ENCODE results near the gene DCP1B.
A peak's percentile ranks its signal among the peaks of the same experiment; 100 is the strongest.

The DCP1B gene

DNA sequence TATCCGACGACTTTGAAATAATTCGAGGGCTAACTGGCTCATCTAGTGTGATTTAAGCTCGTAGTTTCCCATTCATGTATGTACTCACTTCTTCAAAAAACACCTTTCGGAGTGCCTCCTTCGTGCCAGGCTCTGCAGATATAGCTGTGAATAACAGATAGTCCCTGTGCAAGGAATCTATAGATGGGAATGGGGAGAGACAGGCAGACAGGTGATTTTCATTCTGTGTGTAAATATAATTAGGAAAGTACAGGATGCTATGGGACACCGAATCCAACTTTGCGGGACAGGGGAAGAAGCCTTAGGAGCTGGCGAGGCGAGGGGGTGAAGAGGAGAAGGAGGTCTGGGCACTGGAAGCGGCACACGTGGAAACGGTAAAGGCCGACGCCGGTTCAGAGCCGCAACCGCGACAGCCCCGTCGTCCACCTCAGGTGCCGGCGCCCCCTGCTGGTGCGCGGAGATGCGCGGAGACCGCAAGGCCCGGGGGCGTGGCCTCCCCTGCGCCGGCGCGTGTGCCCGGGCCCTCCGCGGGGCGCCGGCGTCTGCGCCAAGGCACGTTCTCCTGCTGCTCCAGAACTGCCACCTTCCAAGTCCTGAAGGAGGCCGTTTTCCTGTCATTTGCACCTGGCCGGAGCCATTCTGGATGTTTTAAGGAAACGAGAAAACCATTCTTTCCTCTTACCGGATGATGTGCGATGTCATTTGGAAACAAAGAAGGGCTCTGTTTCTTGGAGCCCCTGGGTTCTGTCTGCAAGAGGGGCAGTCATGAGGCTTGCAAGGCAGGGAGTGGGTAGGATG lies 30.6 kb upstream of the DCP1B start:
- TF ChIP-seq, protein P1, sequence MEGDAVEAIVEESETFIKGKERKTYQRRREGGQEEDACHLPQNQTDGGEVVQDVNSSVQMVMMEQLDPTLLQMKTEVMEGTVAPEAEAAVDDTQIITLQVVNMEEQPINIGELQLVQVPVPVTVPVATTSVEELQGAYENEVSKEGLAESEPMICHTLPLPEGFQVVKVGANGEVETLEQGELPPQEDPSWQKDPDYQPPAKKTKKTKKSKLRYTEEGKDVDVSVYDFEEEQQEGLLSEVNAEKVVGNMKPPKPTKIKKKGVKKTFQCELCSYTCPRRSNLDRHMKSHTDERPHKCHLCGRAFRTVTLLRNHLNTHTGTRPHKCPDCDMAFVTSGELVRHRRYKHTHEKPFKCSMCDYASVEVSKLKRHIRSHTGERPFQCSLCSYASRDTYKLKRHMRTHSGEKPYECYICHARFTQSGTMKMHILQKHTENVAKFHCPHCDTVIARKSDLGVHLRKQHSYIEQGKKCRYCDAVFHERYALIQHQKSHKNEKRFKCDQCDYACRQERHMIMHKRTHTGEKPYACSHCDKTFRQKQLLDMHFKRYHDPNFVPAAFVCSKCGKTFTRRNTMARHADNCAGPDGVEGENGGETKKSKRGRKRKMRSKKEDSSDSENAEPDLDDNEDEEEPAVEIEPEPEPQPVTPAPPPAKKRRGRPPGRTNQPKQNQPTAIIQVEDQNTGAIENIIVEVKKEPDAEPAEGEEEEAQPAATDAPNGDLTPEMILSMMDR (conservative IDR thresholded peaks at IDR 0.05; ENCODE audit: low read depth, low read length) = peak; percentile 74
- H3K27ac ChIP-seq = no peak overlapping the region
- no peak overlapping the region for H3K9ac ChIP-seq
- H3K27me3 ChIP-seq (ENCODE audit: insufficient read depth, low read depth) = no peaks in the 10 kb centered on the region
- H3K79me2 ChIP-seq (ENCODE audit: insufficient read depth, low read depth) = no peaks in the 10 kb centered on the region
- H3K4me3 ChIP-seq (IDR thresholded peaks at IDR 0.05; ENCODE audit: insufficient read depth, low read depth, low read length) = no peak overlapping the region
- H4K20me1 ChIP-seq (ENCODE audit: insufficient read depth) = no peaks in the 10 kb centered on the region
- peak overlapping the region; percentile 99 for H3K4me2 ChIP-seq
- H3K36me3 ChIP-seq (ENCODE audit: insufficient read depth) = no peaks in the 10 kb centered on the region
- peaks cover 9% of the 10 kb centered on the region for H3K4me1 ChIP-seq (ENCODE audit: low read depth, poor library complexity, severe bottlenecking)
- H2AFZ ChIP-seq (ENCODE audit: low read depth) = peak overlapping the region; percentile 89

DNA sequence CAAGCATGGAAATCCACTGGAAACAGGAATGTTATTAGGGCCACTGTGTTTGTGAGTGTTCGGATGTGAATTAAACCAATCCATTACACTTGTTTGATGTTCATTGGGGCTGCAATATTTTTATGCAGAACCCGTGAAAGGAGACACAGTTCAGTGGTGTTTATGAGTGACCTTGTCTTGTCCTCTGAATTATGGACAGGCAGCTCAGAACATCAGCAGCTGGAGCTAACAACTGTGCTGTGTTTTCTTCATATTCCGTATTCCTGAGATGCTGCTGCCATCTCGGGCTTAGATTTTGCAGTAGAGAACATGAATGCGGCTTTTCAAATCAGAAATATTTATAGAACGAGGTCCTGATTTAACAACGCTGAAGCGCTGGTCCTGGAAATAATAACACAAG lies 28.2 kb upstream of the DCP1B start:
- Histone ChIP-seq H3K36me3 (ENCODE audit: insufficient read depth) (no peaks in the 10 kb centered on the region), H3K27me3 (ENCODE audit: insufficient read depth, low read depth) (no peaks in the 10 kb centered on the region)

DNA sequence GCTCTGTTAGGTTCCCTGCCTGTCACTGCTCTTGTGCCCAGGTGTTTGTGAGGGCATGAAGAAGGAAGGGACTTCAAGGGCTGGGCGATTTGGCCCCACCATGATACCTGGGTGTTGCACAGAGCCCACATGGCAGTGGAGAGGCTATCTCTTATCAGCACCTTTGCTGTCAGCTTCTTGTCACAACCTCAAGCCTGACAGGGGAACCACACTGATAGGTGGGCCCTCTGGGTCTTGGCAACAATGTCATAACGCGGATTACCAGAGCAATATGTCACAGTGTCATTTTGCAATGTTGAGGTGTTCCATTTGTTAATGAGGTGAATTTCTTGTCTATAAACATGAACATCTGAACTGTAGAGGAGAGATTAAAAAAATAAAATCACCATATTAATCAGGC lies 25.6 kb upstream of the DCP1B start:
- TF ChIP-seq, protein P1 (conservative IDR thresholded peaks at IDR 0.05; ENCODE audit: low read depth, low read length) = no peak
- no peaks in the 10 kb centered on the region for H3K27me3 ChIP-seq (ENCODE audit: insufficient read depth, low read depth)

More for the DNA sequence above, 28.2 kb upstream of the DCP1B start:
- no peaks in the 10 kb centered on the region for H3K79me2 ChIP-seq (ENCODE audit: insufficient read depth, low read depth)
- no peaks in the 10 kb centered on the region for H4K20me1 ChIP-seq (ENCODE audit: insufficient read depth)
- TF ChIP-seq, protein P1 (conservative IDR thresholded peaks at IDR 0.05; ENCODE audit: low read depth, low read length) = no peak
- no peak overlapping the region for H3K27ac ChIP-seq
- no peak overlapping the region for H3K4me2 ChIP-seq
- H3K4me3 ChIP-seq (IDR thresholded peaks at IDR 0.05; ENCODE audit: insufficient read depth, low read depth, low read length) = no peak overlapping the region
- H2AFZ ChIP-seq (ENCODE audit: low read depth) = no peak overlapping the region
- H3K9ac ChIP-seq = no peak overlapping the region
- peaks cover 9% of the 10 kb centered on the region for H3K4me1 ChIP-seq (ENCODE audit: low read depth, poor library complexity, severe bottlenecking)

DNA sequence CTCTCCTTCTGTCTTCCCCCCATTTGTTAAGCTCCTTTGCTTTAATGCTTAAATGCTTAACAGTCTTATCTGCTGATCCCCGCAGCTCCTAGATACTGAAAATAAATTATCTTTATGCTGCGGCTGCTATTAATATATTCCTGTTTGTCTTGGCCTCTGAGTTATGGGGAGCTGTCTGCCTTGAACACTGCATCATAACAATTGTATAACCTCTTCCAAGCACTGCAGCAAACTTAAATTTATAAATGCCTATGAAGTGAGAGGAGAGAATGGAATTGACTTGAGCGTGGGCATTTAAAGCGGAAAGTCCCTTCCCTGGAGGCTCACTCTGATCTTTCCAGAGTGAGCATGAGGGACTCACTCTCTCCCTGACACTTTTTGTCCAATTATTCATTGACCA lies 23.1 kb upstream of the DCP1B start:
- Histone ChIP-seq H4K20me1 (ENCODE audit: insufficient read depth) (no peaks in the 10 kb centered on the region), H3K4me1 (ENCODE audit: low read depth, poor library complexity, severe bottlenecking) (no peaks in the 10 kb centered on the region), H3K79me2 (ENCODE audit: insufficient read depth, low read depth) (no peaks in the 10 kb centered on the region), H3K27ac (no peak overlapping the region), H3K36me3 (ENCODE audit: insufficient read depth) (no peaks in the 10 kb centered on the region), H2AFZ (ENCODE audit: low read depth) (no peak overlapping the region), H3K27me3 (ENCODE audit: insufficient read depth, low read depth) (no peaks in the 10 kb centered on the region), H3K9ac (no peak overlapping the region), H3K4me2 (no peak overlapping the region), H3K4me3 (IDR thresholded peaks at IDR 0.05; ENCODE audit: insufficient read depth, low read depth, low read length) (no peak overlapping the region)
- TF ChIP-seq, protein P1 (conservative IDR thresholded peaks at IDR 0.05; ENCODE audit: low read depth, low read length) = no peak

More for the DNA sequence above, 25.6 kb upstream of the DCP1B start:
- Histone ChIP-seq H3K9ac (no peak overlapping the region), H3K4me2 (no peak overlapping the region), H3K4me3 (IDR thresholded peaks at IDR 0.05; ENCODE audit: insufficient read depth, low read depth, low read length) (no peak overlapping the region), H3K4me1 (ENCODE audit: low read depth, poor library complexity, severe bottlenecking) (peaks cover 5% of the 10 kb centered on the region), H3K79me2 (ENCODE audit: insufficient read depth, low read depth) (no peaks in the 10 kb centered on the region), H3K36me3 (ENCODE audit: insufficient read depth) (no peaks in the 10 kb centered on the region), H4K20me1 (ENCODE audit: insufficient read depth) (no peaks in the 10 kb centered on the region), H3K27ac (no peak overlapping the region), H2AFZ (ENCODE audit: low read depth) (no peak overlapping the region)
